ENCODE measurements around the gene EXOC7.
A peak's percentile ranks its signal among the peaks of the same experiment; 100 is the strongest.

EXOC7 gene

GRCh38 chr17:76142585-76143041 is 39.0 kb upstream of the EXOC7 start:
- in situ Hi-C loops (cut with MboI; ENCODE audit: low pct_unique_long_range_greater_than_20kb, low sequenced_read_pairs, unreplicated experiment) = no loop called here
- DNase-seq (ENCODE audit: low spot score) = no peak
- no peak for TF ChIP-seq CTCF (IDR thresholded peaks at IDR 0.05; ENCODE audit: extremely low read depth, insufficient read depth, missing control alignments)

- in situ Hi-C loops (cut with MboI; ENCODE audit: low pct_unique_long_range_greater_than_20kb, low sequenced_read_pairs, unreplicated experiment) = no loop called here
- DNase-seq (ENCODE audit: low spot score) = no peak
- TF ChIP-seq CTCF (IDR thresholded peaks at IDR 0.05; ENCODE audit: extremely low read depth, insufficient read depth, missing control alignments) = no peak
These were observed 38.5 kb upstream of the EXOC7 start for GRCh38 chr17:76142039-76142584.

GRCh38 chr17:76141212-76142038 is 37.8 kb upstream of the EXOC7 start, which contains the start of gene FOXJ1:
Gene FOXJ1, minus strand, starts transcription at chr17:76141245. Its CDS starts 850 bp downstream, at chr17:76140395.
- TF ChIP-seq CTCF (IDR thresholded peaks at IDR 0.05; ENCODE audit: extremely low read depth, insufficient read depth, missing control alignments) = no peak
- peak; percentile 98 for DNase-seq (ENCODE audit: low spot score)
- in situ Hi-C loops (cut with MboI; ENCODE audit: low pct_unique_long_range_greater_than_20kb, low sequenced_read_pairs, unreplicated experiment) = no loop called here

GRCh38 chr17:76140661-76141211 is 37.1 kb upstream of the EXOC7 start:
- in situ Hi-C loops (cut with MboI; ENCODE audit: low pct_unique_long_range_greater_than_20kb, low sequenced_read_pairs, unreplicated experiment) = no loop called here
- no peak for TF ChIP-seq CTCF (IDR thresholded peaks at IDR 0.05; ENCODE audit: extremely low read depth, insufficient read depth, missing control alignments)
- DNase-seq (ENCODE audit: low spot score) = no peak

- TF ChIP-seq CTCF (IDR thresholded peaks at IDR 0.05; ENCODE audit: extremely low read depth, insufficient read depth, missing control alignments) = peak; percentile 49
- in situ Hi-C loops (cut with MboI; ENCODE audit: low pct_unique_long_range_greater_than_20kb, low sequenced_read_pairs, unreplicated experiment) = no loop called here
- DNase-seq (ENCODE audit: low spot score) = peak; percentile 87
These were observed 36.4 kb upstream of the EXOC7 start for GRCh38 chr17:76139801-76140660.
